BE2C (cell line): ENCODE data around the gene GPC2.
"Not testable (repeated sequence)": the region's sequence is repeated elsewhere in the genome, so short reads cannot be mapped to it uniquely, and the experiment has no call there.

Experiments used
- DNase-seq: peaks from one replicate; pipeline ENCODE4 v3.0.0-alpha.2; 2020
- H3K27me3 ChIP-seq: fragments of 250-450 bp; sonication (Bioruptor Pico); 2 replicates; pipeline ENCODE4 v1.5.1; 2020; ENCODE audit warnings: mild to moderate bottlenecking
- H3K36me3 ChIP-seq: fragments of 250-450 bp; sonication (Bioruptor Pico); 2 replicates; pipeline ENCODE4 v1.5.1; 2020; ENCODE audit warnings: mild to moderate bottlenecking
- H3K4me1 ChIP-seq: fragments of 250-450 bp; sonication (Bioruptor Pico); 2 replicates; pipeline ENCODE4 v1.5.1; 2020
- H3K4me3 ChIP-seq: 2 replicates; pipeline ENCODE4 v1.5.1; 2011; ENCODE audit warnings: low read depth, low read length
- H3K9me3 ChIP-seq: fragments of 250-450 bp; sonication (Bioruptor Pico); 2 replicates; pipeline ENCODE4 v1.5.1; 2020
- TF ChIP-seq, protein P1 (sequence below): IDR thresholded peaks from 2 replicates; pipeline ENCODE4 v1.5.1; 2012; ENCODE audit warnings: mild to moderate bottlenecking, low read depth, low read length

Gene GPC2

DNA sequence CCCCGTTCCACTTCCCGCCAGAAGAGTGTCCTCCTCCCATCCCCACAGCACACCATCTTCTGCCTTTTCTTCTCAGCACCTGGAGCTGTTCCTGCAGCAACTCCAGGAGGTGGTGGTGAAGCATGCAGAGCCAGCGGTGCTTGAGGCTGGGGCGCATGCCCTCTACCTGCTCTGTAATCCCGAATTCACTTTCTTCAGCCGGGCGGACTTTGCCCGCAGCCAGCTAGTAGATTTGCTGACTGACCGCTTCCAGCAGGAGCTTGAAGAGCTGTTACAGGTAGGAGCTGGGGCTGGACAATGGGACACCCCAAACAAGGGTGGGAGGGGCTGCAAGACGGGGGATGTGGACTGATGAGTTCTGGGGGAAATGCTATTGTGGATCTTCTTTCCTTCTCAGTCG lies 23.5 kb upstream of the GPC2 start:
- no peak overlapping the region for H3K4me3 ChIP-seq
- H3K27me3 ChIP-seq, result peaks cover 34% of the 10 kb centered on the region
- no peaks in the 10 kb centered on the region for H3K36me3 ChIP-seq
- DNase-seq, result no peak
- H3K4me1 ChIP-seq, result no peaks in the 10 kb centered on the region
- TF ChIP-seq, protein P1, sequence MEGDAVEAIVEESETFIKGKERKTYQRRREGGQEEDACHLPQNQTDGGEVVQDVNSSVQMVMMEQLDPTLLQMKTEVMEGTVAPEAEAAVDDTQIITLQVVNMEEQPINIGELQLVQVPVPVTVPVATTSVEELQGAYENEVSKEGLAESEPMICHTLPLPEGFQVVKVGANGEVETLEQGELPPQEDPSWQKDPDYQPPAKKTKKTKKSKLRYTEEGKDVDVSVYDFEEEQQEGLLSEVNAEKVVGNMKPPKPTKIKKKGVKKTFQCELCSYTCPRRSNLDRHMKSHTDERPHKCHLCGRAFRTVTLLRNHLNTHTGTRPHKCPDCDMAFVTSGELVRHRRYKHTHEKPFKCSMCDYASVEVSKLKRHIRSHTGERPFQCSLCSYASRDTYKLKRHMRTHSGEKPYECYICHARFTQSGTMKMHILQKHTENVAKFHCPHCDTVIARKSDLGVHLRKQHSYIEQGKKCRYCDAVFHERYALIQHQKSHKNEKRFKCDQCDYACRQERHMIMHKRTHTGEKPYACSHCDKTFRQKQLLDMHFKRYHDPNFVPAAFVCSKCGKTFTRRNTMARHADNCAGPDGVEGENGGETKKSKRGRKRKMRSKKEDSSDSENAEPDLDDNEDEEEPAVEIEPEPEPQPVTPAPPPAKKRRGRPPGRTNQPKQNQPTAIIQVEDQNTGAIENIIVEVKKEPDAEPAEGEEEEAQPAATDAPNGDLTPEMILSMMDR, result no peak
- H3K9me3 ChIP-seq, result no peaks in the 10 kb centered on the region

DNA sequence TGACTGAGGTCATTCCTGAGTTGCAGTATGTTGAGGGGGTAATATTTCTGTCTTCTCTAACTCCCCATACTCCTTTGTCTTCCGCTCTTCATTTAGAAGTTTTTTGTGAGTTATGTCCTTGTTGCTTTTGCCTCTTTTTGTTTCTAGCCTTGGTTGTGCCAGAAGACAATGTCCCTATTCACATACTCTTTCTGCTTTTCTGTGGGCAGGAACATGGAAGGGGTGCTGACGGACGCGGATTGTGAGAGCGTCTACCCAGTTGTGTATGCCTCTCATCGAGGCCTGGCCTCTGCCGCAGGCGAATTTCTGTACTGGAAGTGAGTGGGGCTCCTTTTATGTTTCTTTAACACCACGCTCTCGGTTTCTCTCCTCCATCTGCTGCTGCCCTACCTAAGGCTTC lies 21.1 kb upstream of the GPC2 start:
- Histone ChIP-seq H3K27me3 (peaks cover 34% of the 10 kb centered on the region), H3K9me3 (no peaks in the 10 kb centered on the region), H3K4me1 (no peaks in the 10 kb centered on the region), H3K36me3 (no peaks in the 10 kb centered on the region), H3K4me3 (no peak overlapping the region)
- DNase-seq, result no peak
- TF ChIP-seq, protein P1, result no peak

DNA sequence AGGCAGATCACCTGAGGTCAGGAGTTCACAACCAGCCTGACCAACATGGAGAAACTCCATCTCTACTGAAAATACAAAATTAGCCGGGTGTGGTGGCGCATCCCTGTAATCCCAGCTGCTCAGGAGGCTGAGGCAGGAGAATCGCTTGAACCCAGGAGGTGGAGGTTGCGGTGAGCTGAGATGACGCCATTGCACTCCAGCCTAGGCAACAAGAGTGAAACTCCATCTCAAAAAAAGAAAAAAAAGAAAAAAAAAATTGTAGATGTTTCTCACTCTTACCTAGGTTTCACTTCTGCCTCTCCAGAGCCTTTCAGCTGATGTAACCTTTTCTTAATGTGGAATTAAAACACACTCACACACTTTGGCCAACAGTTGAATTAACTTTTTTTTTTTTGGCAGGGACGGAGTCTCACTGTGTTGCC lies 18.7 kb upstream of the GPC2 start:
- H3K4me1 ChIP-seq, H3K36me3 ChIP-seq, H3K4me3 ChIP-seq, H3K9me3 ChIP-seq, DNase-seq: not testable (repeated sequence)
- peaks cover 18% of the 10 kb centered on the region for H3K27me3 ChIP-seq

DNA sequence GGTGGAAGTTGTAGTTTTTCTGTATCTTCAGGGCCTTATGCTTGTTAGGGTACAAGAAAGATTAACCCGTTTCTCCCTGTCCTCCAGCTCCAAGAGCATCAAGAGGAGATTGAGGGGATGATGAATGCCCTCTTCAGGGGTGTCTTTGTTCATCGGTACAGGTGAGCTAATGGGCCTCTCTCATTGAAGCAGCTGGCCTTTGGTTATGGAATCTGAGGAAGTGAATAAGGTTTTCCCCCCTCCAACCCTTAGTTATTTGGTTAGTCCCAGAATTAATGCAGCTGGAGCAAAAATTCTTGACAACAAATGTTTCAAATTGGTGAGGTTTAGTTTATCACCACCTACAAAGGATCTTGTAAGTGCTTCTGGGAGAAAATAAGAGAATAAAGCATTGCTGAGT lies 18.0 kb upstream of the GPC2 start:
- TF ChIP-seq, protein P1, result no peak
- H3K4me1 ChIP-seq, result no peaks in the 10 kb centered on the region
- no peak overlapping the region for H3K4me3 ChIP-seq
- H3K9me3 ChIP-seq, result no peaks in the 10 kb centered on the region
- H3K27me3 ChIP-seq, result peaks cover 13% of the 10 kb centered on the region
- H3K36me3 ChIP-seq, result no peaks in the 10 kb centered on the region
- no peak for DNase-seq

DNA sequence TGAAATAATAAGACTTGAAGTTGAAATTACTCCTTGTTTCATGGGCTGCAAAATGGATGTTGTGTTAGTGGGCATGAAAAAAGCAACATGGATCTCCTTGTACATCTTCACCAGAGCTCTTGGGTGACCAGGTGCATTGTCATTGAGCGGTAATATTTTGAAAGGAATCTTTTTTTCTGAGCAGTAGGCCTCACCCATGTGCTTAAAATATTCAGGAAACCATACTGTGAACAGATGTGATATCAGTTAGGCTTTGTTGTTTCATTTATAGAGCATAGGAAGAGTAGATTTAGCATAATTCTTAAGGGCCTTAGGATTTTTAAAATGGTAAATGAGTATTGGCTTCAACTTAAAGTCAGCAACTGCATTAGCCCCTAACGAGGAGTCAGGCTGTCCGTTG lies 15.8 kb upstream of the GPC2 start:
- no peaks in the 10 kb centered on the region for H3K36me3 ChIP-seq
- no peaks in the 10 kb centered on the region for H3K9me3 ChIP-seq
- no peak for DNase-seq
- no peaks in the 10 kb centered on the region for H3K27me3 ChIP-seq
- H3K4me3 ChIP-seq, result no peak overlapping the region
- H3K4me1 ChIP-seq, result no peaks in the 10 kb centered on the region
- TF ChIP-seq, protein P1, result no peak

GRCh38 chr7:100192281-100192862 lies 15.2 kb upstream of the GPC2 start:
- H3K9me3 ChIP-seq, H3K27me3 ChIP-seq, H3K4me1 ChIP-seq, DNase-seq, H3K4me3 ChIP-seq, H3K36me3 ChIP-seq: not testable (repeated sequence)

DNA sequence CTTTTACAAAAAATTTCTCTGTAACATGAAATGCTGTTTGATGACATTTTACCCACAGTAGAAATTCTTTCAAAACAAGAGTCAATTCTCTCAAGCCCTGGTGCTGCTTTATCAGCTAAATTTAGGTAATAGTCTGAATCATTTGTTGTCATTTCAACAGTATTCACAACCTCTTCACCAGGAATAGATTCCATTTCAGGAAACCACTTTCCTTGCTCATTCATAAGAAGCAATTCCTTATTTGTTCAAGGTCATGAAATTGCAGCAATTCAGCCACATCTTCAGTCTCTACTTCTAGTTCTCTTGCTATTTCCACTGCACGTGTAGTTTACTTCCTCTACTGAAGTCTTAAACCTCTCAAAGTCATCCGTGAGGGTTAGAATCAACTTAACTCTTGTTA lies 14.6 kb upstream of the GPC2 start:
- no peaks in the 10 kb centered on the region for H3K36me3 ChIP-seq
- DNase-seq, result no peak
- H3K4me3 ChIP-seq, result no peak overlapping the region
- no peaks in the 10 kb centered on the region for H3K27me3 ChIP-seq
- no peaks in the 10 kb centered on the region for H3K4me1 ChIP-seq
- H3K9me3 ChIP-seq, result no peaks in the 10 kb centered on the region
- TF ChIP-seq, protein P1, result no peak
